Keratinocyte (primary cell): ENCODE data around the gene ZNF202. TPM values are rescaled to one million over a fixed set of nuclear protein-coding genes. Genes with fewer than 3 reads are reported as not detected.

ENCODE experiments used
- DNase-seq: peaks from one replicate; pipeline ENCODE4 v3.0.0-alpha.2; 2011; ENCODE audit warnings: low read depth, missing footprints, low spot score
- FAIRE-seq: peaks from 2 replicates; lab custom pipeline; 2011; peaks lifted over from hg19 to GRCh38; lab: Jason Lieb, UNC
- H2AFZ ChIP-seq: 2 replicates; pipeline ENCODE4 v1.6.0; 2012; ENCODE audit warnings: low read length, control low read depth, inconsistent platforms; ENCODE audit not compliant: control insufficient read depth
- H3K27ac ChIP-seq: 2 replicates; pipeline ENCODE4 v1.5.1; 2011; ENCODE audit warnings: low read length; ENCODE audit not compliant: control insufficient read depth, insufficient read depth
- H3K27me3 ChIP-seq: 3 replicates; pipeline ENCODE4 v1.6.0; 2011; ENCODE audit warnings: low read length; ENCODE audit not compliant: control insufficient read depth, insufficient read depth; ENCODE audit errors: extremely low read depth
- H3K36me3 ChIP-seq, 2 experiments: 2 replicates in 1 of 2; 3 replicates in 1 of 2; pipeline ENCODE4 v1.5.1; 2011; ENCODE audit warnings: low read length in 2 of 2, mild to moderate bottlenecking in 1 of 2; ENCODE audit not compliant: control insufficient read depth in 2 of 2, insufficient read depth in 2 of 2; ENCODE audit errors: extremely low read depth in 1 of 2
- H3K4me1 ChIP-seq: 3 replicates; pipeline ENCODE4 v1.5.1; 2011; ENCODE audit warnings: low read length; ENCODE audit not compliant: control insufficient read depth, insufficient read depth; ENCODE audit errors: extremely low read depth
- H3K4me2 ChIP-seq: 3 replicates; pipeline ENCODE4 v1.6.0; 2011; ENCODE audit warnings: low read depth, low read length; ENCODE audit not compliant: control insufficient read depth, insufficient read depth; ENCODE audit errors: extremely low read depth
- H3K4me3 ChIP-seq, 3 experiments: fragments of 200-600 bp in 1 of 3; sonication (generic) in 1 of 3; 2 replicates in 2 of 3; 3 replicates in 1 of 3; pipeline ENCODE4 v1.5.1; 2011 to 2016; ENCODE audit warnings: low read length in 3 of 3, mild to moderate bottlenecking in 3 of 3, control low read depth in 2 of 3, inconsistent platforms in 1 of 3, low read depth in 1 of 3, mixed read lengths in 1 of 3, mixed run types in 1 of 3, moderate library complexity in 1 of 3; ENCODE audit not compliant: control insufficient read depth in 2 of 3, insufficient read depth in 2 of 3; ENCODE audit errors: extremely low read depth in 1 of 3
- H3K79me2 ChIP-seq: 2 replicates; pipeline ENCODE4 v1.6.0; 2012; ENCODE audit warnings: low read length; ENCODE audit not compliant: control insufficient read depth, insufficient read depth
- H3K9ac ChIP-seq: 3 replicates; pipeline ENCODE4 v1.6.0; 2011; ENCODE audit warnings: low read length; ENCODE audit not compliant: control insufficient read depth, insufficient read depth; ENCODE audit errors: extremely low read depth
- H3K9me1 ChIP-seq: 3 replicates; pipeline ENCODE4 v1.6.0; 2011; ENCODE audit warnings: low read length; ENCODE audit not compliant: control insufficient read depth, insufficient read depth; ENCODE audit errors: extremely low read depth
- H3K9me3 ChIP-seq: 2 replicates; pipeline ENCODE4 v1.5.1; 2012; ENCODE audit warnings: low read depth, low read length; ENCODE audit not compliant: control insufficient read depth
- H4K20me1 ChIP-seq: 3 replicates; pipeline ENCODE4 v1.6.0; 2011; ENCODE audit warnings: low read length; ENCODE audit not compliant: control insufficient read depth, insufficient read depth; ENCODE audit errors: extremely low read depth
- CTCF ChIP-seq, 3 experiments: IDR thresholded peaks in 1 of 3; conservative IDR thresholded peaks in 1 of 3; optimal IDR thresholded peaks in 1 of 3; 2 replicates in 2 of 3; 3 replicates in 1 of 3; pipeline versions ENCODE3 to v1.5.1; 2011; ENCODE audit warnings: low read length in 3 of 3, mild to moderate bottlenecking in 3 of 3, moderate library complexity in 2 of 3, control low read depth in 1 of 3, inconsistent platforms in 1 of 3; ENCODE audit not compliant: insufficient read depth in 2 of 3; ENCODE audit errors: extremely low read depth in 1 of 3
- EZH2 ChIP-seq: IDR thresholded peaks from one replicate; pipeline ENCODE4 v1.6.1; 2012; ENCODE audit warnings: inconsistent platforms, mild to moderate bottlenecking, low read length, moderate library complexity
- dilution Hi-C: fragments of 300-500 bp; cut with MboI; formaldehyde crosslinking; loops from one replicate; pipeline ENCODE4 v1.7.0; 2020; ENCODE audit warnings: low sequenced_read_pairs; ENCODE audit not compliant: extremely low pct_ligation_motif_present
- polyA plus RNA-seq, 5 experiments: library from polyadenylated mRNA; depleted of rRNA in 3 of 5; stranded (reverse) in 3 of 5; stranded (forward) in 1 of 5; unstranded in 1 of 5; fragments of >200 nt; gene quantifications; 1 replicate in 1 of 5; 2 replicates in 3 of 5; 3 replicates in 1 of 5; pipeline versions ENCODE4 v1.2.1 to v1.2.3, GENCODE V29; 2011 to 2012; ENCODE audit warnings: missing spikeins in 2 of 5, low read depth in 1 of 5, low replicate concordance in 1 of 5

The ZNF202 gene
- polyA plus RNA-seq, 1 donor (not counting 4 experiments of a cell fraction or from before 2014, with no cell fraction given), result 11.4 TPM

GRCh38 chr11:123755344-123755743 lies 13.9 kb upstream of the ZNF202 start:
- DNase-seq, result no peak
- Histone ChIP-seq H2AFZ (no peak overlapping the region), H3K9me1 (no peaks in the 10 kb centered on the region), H3K27me3 (no peaks in the 10 kb centered on the region), H3K27ac (no peak overlapping the region), H4K20me1 (no peaks in the 10 kb centered on the region), H3K79me2 (no peaks in the 10 kb centered on the region), H3K9me3 (no peaks in the 10 kb centered on the region), H3K36me3 (no peaks in the 10 kb centered on the region), H3K9ac (no peak overlapping the region), H3K4me1 (peaks cover 6% of the 10 kb centered on the region), H3K4me2 (no peak overlapping the region), H3K4me3 (no peak overlapping the region)
- TF ChIP-seq CTCF (optimal IDR thresholded peaks at IDR 0.05 in 1 of 3, IDR thresholded peaks at IDR 0.05 in 1 of 3, conservative IDR thresholded peaks at IDR 0.05 in 1 of 3; ENCODE audit: extremely low read depth in 1 of 3, insufficient read depth in 2 of 3, low read length in 3 of 3) (no peak), EZH2 (no peak)
- no peak for FAIRE-seq
- dilution Hi-C loops, result no loop called here

- TF ChIP-seq CTCF (optimal IDR thresholded peaks at IDR 0.05 in 1 of 3, IDR thresholded peaks at IDR 0.05 in 1 of 3, conservative IDR thresholded peaks at IDR 0.05 in 1 of 3; ENCODE audit: extremely low read depth in 1 of 3, insufficient read depth in 2 of 3, low read length in 3 of 3) (no peak), EZH2 (no peak)
- Histone ChIP-seq H3K4me3 (no peak within 1 kb of the TSS), H3K9ac (no peak within 1 kb of the TSS), H3K9me1 (no peaks in the 10 kb centered on the region), H3K27me3 (no peaks in the 10 kb centered on the region), H3K27ac (no peak within 1 kb of the TSS), H3K4me2 (no peak within 1 kb of the TSS), H3K36me3 (no peaks in the 10 kb centered on the region), H3K79me2 (no peaks in the 10 kb centered on the region), H4K20me1 (no peaks in the 10 kb centered on the region), H2AFZ (no peak within 1 kb of the TSS), H3K4me1 (peaks cover 6% of the 10 kb centered on the region), H3K9me3 (no peaks in the 10 kb centered on the region)
- FAIRE-seq (no peak), DNase-seq (no peak)
- dilution Hi-C loops, result no loop called here
These were observed 12.7 kb upstream of the ZNF202 start, which contains the start of gene OR6X1 for GRCh38 chr11:123754101-123754568. OR6X1 (minus strand) TSS chr11:123754518; CDS start chr11:123754518, 0 bp downstream.
